Gastrocnemius medialis (tissue), 4 donors: ENCODE measurements around the gene PRIM2.

Experiments used
- POLR2A ChIP-seq, 2 donors: fragments of 450-650 bp; IDR thresholded peaks; one replicate each; pipeline ENCODE4 v1.6.1; 2017; ENCODE audit warnings: antibody characterized with exemption in 2 of 2, mild to moderate bottlenecking in 2 of 2, moderate library complexity in 2 of 2
- TF ChIP-seq, protein P1 (sequence below), 5 experiments: fragments of 450-650 bp in 3 of 5; fragments of 200-600 bp in 2 of 5; sonication (generic) in 2 of 5; IDR thresholded peaks in 4 of 5; conservative IDR thresholded peaks in 1 of 5; 1 replicate in 4 of 5; 2 replicates in 1 of 5; pipeline ENCODE4 v1.5.1; 2016 to 2019; ENCODE audit warnings: antibody characterized with exemption in 5 of 5, mild to moderate bottlenecking in 3 of 5, moderate library complexity in 3 of 5

DNA sequence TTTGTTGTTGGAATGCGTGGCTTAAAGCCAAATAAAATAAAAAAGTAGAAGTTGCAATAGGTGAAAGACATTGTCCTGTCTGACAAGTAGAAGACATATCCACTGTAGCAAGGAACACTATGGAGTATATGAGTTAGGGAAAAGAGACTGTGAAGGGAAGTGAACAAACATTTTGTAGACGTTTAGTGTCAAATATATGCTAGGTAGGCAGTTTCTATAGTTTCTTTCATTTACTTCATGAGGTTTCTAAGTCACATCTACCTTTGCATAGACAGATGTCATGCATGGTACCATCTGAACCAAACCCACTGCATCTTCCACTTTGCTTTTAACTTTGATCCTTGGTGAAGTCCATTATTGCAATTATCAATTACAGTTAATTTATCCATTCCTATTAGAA lies 9.9 kb downstream of the PRIM2 start:
- TF ChIP-seq, protein P1, sequence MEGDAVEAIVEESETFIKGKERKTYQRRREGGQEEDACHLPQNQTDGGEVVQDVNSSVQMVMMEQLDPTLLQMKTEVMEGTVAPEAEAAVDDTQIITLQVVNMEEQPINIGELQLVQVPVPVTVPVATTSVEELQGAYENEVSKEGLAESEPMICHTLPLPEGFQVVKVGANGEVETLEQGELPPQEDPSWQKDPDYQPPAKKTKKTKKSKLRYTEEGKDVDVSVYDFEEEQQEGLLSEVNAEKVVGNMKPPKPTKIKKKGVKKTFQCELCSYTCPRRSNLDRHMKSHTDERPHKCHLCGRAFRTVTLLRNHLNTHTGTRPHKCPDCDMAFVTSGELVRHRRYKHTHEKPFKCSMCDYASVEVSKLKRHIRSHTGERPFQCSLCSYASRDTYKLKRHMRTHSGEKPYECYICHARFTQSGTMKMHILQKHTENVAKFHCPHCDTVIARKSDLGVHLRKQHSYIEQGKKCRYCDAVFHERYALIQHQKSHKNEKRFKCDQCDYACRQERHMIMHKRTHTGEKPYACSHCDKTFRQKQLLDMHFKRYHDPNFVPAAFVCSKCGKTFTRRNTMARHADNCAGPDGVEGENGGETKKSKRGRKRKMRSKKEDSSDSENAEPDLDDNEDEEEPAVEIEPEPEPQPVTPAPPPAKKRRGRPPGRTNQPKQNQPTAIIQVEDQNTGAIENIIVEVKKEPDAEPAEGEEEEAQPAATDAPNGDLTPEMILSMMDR (IDR thresholded peaks at IDR 0.05 in 4 of 5, conservative IDR thresholded peaks at IDR 0.05 in 1 of 5): no peak
- TF ChIP-seq POLR2A (IDR thresholded peaks at IDR 0.05): no peak
